GM23338 (cell line): ENCODE results near the gene CACNA2D4. TPM values are rescaled to one million over a fixed set of nuclear protein-coding genes. Genes with fewer than 3 reads are reported as not detected.

Experiments used
- ATAC-seq: fragments of 200-7000 bp; cut with Tn5 transposase; 3 replicates; pipeline ENCODE4 v1.9.1; 2020
- DNase-seq: peaks from one replicate; pipeline ENCODE4 v3.0.0-alpha.2; 2015; ENCODE audit warnings: low spot score
- H2AFZ ChIP-seq: fragments of 200-600 bp; sonication (generic); 2 replicates; pipeline ENCODE4 v1.8.0; 2016; ENCODE audit warnings: antibody characterized with exemption, mild to moderate bottlenecking, moderate library complexity
- H3F3A ChIP-seq: fragments of 200-600 bp; sonication (generic); replicated peaks from 2 replicates; pipeline ENCODE4 v1.8.0; 2017; ENCODE audit warnings: antibody characterized with exemption, mixed run types, low read depth
- H3K27ac ChIP-seq: fragments of 200-600 bp; sonication (generic); 2 replicates; pipeline ENCODE4 v1.6.1; 2016; ENCODE audit warnings: low read depth
- H3K27me3 ChIP-seq: fragments of 200-600 bp; sonication (generic); 2 replicates; pipeline ENCODE4 v1.8.0; 2016; ENCODE audit warnings: mild to moderate bottlenecking, mixed run types, moderate library complexity; ENCODE audit not compliant: insufficient read depth
- H3K36me3 ChIP-seq: fragments of 200-600 bp; sonication (generic); 2 replicates; pipeline ENCODE4 v1.8.0; 2016; ENCODE audit warnings: mild to moderate bottlenecking; ENCODE audit not compliant: insufficient read depth
- H3K4me1 ChIP-seq: fragments of 200-600 bp; sonication (generic); 2 replicates; pipeline ENCODE4 v1.8.0; 2016; ENCODE audit warnings: mild to moderate bottlenecking, moderate library complexity; ENCODE audit not compliant: insufficient read depth
- H3K4me2 ChIP-seq: fragments of 200-600 bp; sonication (generic); 2 replicates; pipeline ENCODE4 v1.7.1; 2017; ENCODE audit warnings: mixed run types
- H3K4me3 ChIP-seq: fragments of 200-600 bp; sonication (generic); 2 replicates; pipeline ENCODE4 v1.6.1; 2016; ENCODE audit warnings: mixed run types
- H3K79me2 ChIP-seq: fragments of 200-600 bp; sonication (generic); replicated peaks from 2 replicates; pipeline ENCODE4 v1.8.0; 2017; ENCODE audit warnings: mild to moderate bottlenecking; ENCODE audit not compliant: insufficient read depth
- H3K9me2 ChIP-seq: fragments of 200-600 bp; sonication (generic); 2 replicates; pipeline ENCODE4 v1.8.0; 2017; ENCODE audit not compliant: insufficient read depth
- H4K20me1 ChIP-seq: fragments of 200-600 bp; sonication (generic); replicated peaks from 2 replicates; pipeline ENCODE4 v1.8.0; 2017; ENCODE audit warnings: mild to moderate bottlenecking; ENCODE audit not compliant: insufficient read depth
- H3K27ac Mint-ChIP-seq: 2 replicates; pipeline ENCODE4 v1.8.0; 2020; ENCODE audit warnings: inconsistent platforms, mild to moderate bottlenecking, moderate library complexity, mixed read lengths
- H3K27me3 Mint-ChIP-seq: 3 replicates; pipeline ENCODE4 v1.8.0; 2022; ENCODE audit warnings: low read depth, mild to moderate bottlenecking, moderate library complexity, mixed read lengths, inconsistent platforms; ENCODE audit not compliant: insufficient read depth, poor library complexity
- H3K36me3 Mint-ChIP-seq: 3 replicates; pipeline ENCODE4 v1.8.0; 2021; ENCODE audit warnings: low read depth, mild to moderate bottlenecking, inconsistent platforms, moderate library complexity, mixed read lengths
- H3K4me1 Mint-ChIP-seq: 3 replicates; pipeline ENCODE4 v1.8.0; 2020; ENCODE audit warnings: mild to moderate bottlenecking, inconsistent platforms, mixed read lengths
- H3K4me3 Mint-ChIP-seq: 3 replicates; pipeline ENCODE4 v1.8.0; 2021; ENCODE audit warnings: moderate library complexity, mild to moderate bottlenecking, inconsistent platforms, mixed read lengths
- H3K9me3 Mint-ChIP-seq: 3 replicates; pipeline ENCODE4 v1.8.0; 2020; ENCODE audit warnings: moderate library complexity, mild to moderate bottlenecking, inconsistent platforms, mixed read lengths
- CREB1 ChIP-seq: fragments of 250-450 bp; sonication (Bioruptor Pico); IDR thresholded peaks from 2 replicates; pipeline ENCODE4 v1.5.0; 2020; ENCODE audit warnings: low read depth, mild to moderate bottlenecking, moderate library complexity
- CTCF ChIP-seq, 2 experiments: fragments of 200-600 bp in 1 of 2; sonication (generic) in 1 of 2; conservative IDR thresholded peaks; 2 replicates each; pipeline versions ENCODE4 v1.5.1 to v1.6.1; 2016 to 2017; ENCODE audit warnings: antibody characterized with exemption in 2 of 2, low read depth in 2 of 2, mild to moderate bottlenecking in 2 of 2, moderate library complexity in 1 of 2
- ETS1 ChIP-seq: IDR thresholded peaks from 2 replicates; pipeline ENCODE4 v1.6.1; 2016; ENCODE audit warnings: antibody characterized with exemption
- EZH2phosphoT487 ChIP-seq: fragments of 200-600 bp; sonication (generic); IDR thresholded peaks from one replicate; pipeline ENCODE4 v1.8.1; 2018; ENCODE audit warnings: antibody characterized with exemption; ENCODE audit not compliant: unreplicated experiment
- JUNB ChIP-seq: IDR thresholded peaks from one replicate; pipeline ENCODE4 v1.6.1; 2016; ENCODE audit warnings: antibody characterized with exemption; ENCODE audit not compliant: unreplicated experiment
- NANOG ChIP-seq: IDR thresholded peaks from 2 replicates; pipeline ENCODE4 v1.6.1; 2016; ENCODE audit warnings: antibody characterized with exemption, borderline replicate concordance
- POLR2AphosphoS5 ChIP-seq: IDR thresholded peaks from 2 replicates; pipeline ENCODE4 v1.6.1; 2016; ENCODE audit warnings: antibody characterized with exemption, low read depth
- REST ChIP-seq: IDR thresholded peaks from one replicate; pipeline ENCODE4 v1.6.1; 2018; ENCODE audit warnings: antibody characterized with exemption; ENCODE audit not compliant: unreplicated experiment
- STAT1 ChIP-seq: IDR thresholded peaks from one replicate; pipeline ENCODE4 v1.6.1; 2016; ENCODE audit warnings: antibody characterized with exemption; ENCODE audit not compliant: unreplicated experiment
- ZNF114 ChIP-seq: fragments of 250-450 bp; sonication (Bioruptor Pico); IDR thresholded peaks from 2 replicates; pipeline ENCODE4 v1.5.0; 2020; ENCODE audit warnings: mild to moderate bottlenecking, moderate library complexity
- ZNF462 ChIP-seq: fragments of 250-450 bp; sonication (Bioruptor Pico); IDR thresholded peaks from 2 replicates; pipeline ENCODE4 v1.5.0; 2020; ENCODE audit warnings: mild to moderate bottlenecking, moderate library complexity
- polyA plus RNA-seq: library from polyadenylated mRNA; unstranded; fragments of >200 nt; fragmentation: Nextera tagmentation; extraction: Ambion mirVana; gene quantifications from 2 replicates; pipeline ENCODE4 v1.2.1, GENCODE V29; 2016
- total RNA-seq: library from RNA; depleted of rRNA; stranded (reverse); fragments of >200 nt; shearing (Covaris generic); gene quantifications from 2 replicates; pipeline ENCODE4 v1.2.3, GENCODE V29; 2014

Gene CACNA2D4
- total and polyA plus RNA-seq, 2 experiments from 2014 or later, result 0.07 to 0.24 TPM

GRCh38 chr12:1842905-1843640 lies 75.4 kb downstream of the CACNA2D4 start (continued):
- TF ChIP-seq ZNF114 (CRISPR knock-in tag) (no peak), ETS1 (no peak), STAT1 (no peak)

- H3K27me3 ChIP-seq, result no peaks in the 10 kb centered on the region
- H3F3A ChIP-seq, result no peaks in the 10 kb centered on the region
- TF ChIP-seq STAT1, result no peak
- TF ChIP-seq CTCF (conservative IDR thresholded peaks at IDR 0.05; ENCODE audit: low read depth in 2 of 2), result no peak
- no peak for TF ChIP-seq ZNF114 (CRISPR knock-in tag)
- no peak for TF ChIP-seq NANOG
- no peak for TF ChIP-seq ZNF462 (CRISPR knock-in tag)
- no peak for TF ChIP-seq CREB1 (CRISPR knock-in tag)
- no peak for TF ChIP-seq JUNB
- no peak for TF ChIP-seq POLR2AphosphoS5
- TF ChIP-seq REST, result no peak
- no peak for TF ChIP-seq EZH2phosphoT487
Observed at GRCh38 chr12:1842183-1842904, 76.1 kb downstream of the CACNA2D4 start.

More at GRCh38 chr12:1842183-1842904, 76.1 kb downstream of the CACNA2D4 start:
- Mint-ChIP-seq H3K27me3 (peaks cover 8% of the 10 kb centered on the region), H3K4me3 (no peak overlapping the region), H3K4me1 (peaks cover 54% of the 10 kb centered on the region), H3K9me3 (no peaks in the 10 kb centered on the region), H3K27ac (no peak overlapping the region), H3K36me3 (no peaks in the 10 kb centered on the region)
- Histone ChIP-seq H3K4me2 (no peak overlapping the region), H3K36me3 (no peaks in the 10 kb centered on the region), H3K4me1 (peaks cover 9% of the 10 kb centered on the region), H3K9me2 (no peaks in the 10 kb centered on the region), H4K20me1 (no peaks in the 10 kb centered on the region), H3K27ac (no peak overlapping the region), H2AFZ (no peak overlapping the region), H3K4me3 (no peak overlapping the region), H3K79me2 (no peaks in the 10 kb centered on the region)
- ATAC-seq, result no peak
- DNase-seq, result no peak
